K562 (cell line): ENCODE results near the gene HES3. TPM values are rescaled to one million over a fixed set of nuclear protein-coding genes. Genes with fewer than 3 reads are reported as not detected.

Experiments
- ATAC-seq: fragments of 200-7000 bp; cut with Tn5 transposase; 3 replicates; pipeline ENCODE4 v1.9.1; 2020; ENCODE audit warnings: moderate library complexity
- BruUV-seq: library from RNA; stranded (reverse); fragments of 400-500 nt; replicated peaks from 2 replicates; lab custom pipeline; 2021; lab: Mats Ljungman, UMichigan
- CTCF ChIA-PET: fragments of 300-600 bp; formaldehyde crosslinking; extraction: SDS; loops from one replicate; lab custom pipeline; 2021; ENCODE audit warnings: low intra/inter-chr PET ratio; lab: Yijun Ruan, JAX
- POLR2A ChIA-PET: fragments of 300-600, 350-650 bp; sonication (Branson Sonifier 250); formaldehyde crosslinking; extraction: SDS; loops from one replicate; lab custom pipeline; 2021; ENCODE audit warnings: antibody characterized with exemption, inconsistent platforms; lab: Yijun Ruan, JAX
- DNase-seq, 4 experiments: peaks; one replicate each; pipeline versions ENCODE4 v3.0.0 to v3.0.0-alpha.2; 2011 to 2018; ENCODE audit warnings: low spot score in 3 of 4, mixed read lengths in 3 of 4; ENCODE audit errors: extremely low read depth in 1 of 4
- FAIRE-seq: peaks from 2 replicates; lab custom pipeline; 2011; peaks lifted over from hg19 to GRCh38; lab: Jason Lieb, UNC
- H2AFZ ChIP-seq: 2 replicates; pipeline ENCODE4 v1.6.0; 2011; ENCODE audit warnings: low read depth, low read length, control low read depth, inconsistent platforms
- H3K27ac ChIP-seq: fragments of 200-600 bp; 3 replicates; pipeline ENCODE4 v1.8.0; 2011; ENCODE audit warnings: low read depth, mild to moderate bottlenecking, control low read depth, inconsistent platforms, low read length, moderate library complexity, mixed read lengths; ENCODE audit errors: extremely low read depth
- H3K27me3 ChIP-seq, 2 experiments: fragments of 300-600 bp in 1 of 2; 2 replicates in 1 of 2; 3 replicates in 1 of 2; pipeline versions ENCODE4 v1.6.0 to v1.8.0; 2011; ENCODE audit warnings: inconsistent platforms in 2 of 2, low read length in 2 of 2, mild to moderate bottlenecking in 1 of 2, mixed read lengths in 1 of 2, moderate library complexity in 1 of 2; ENCODE audit not compliant: control insufficient read depth in 2 of 2, insufficient read depth in 2 of 2
- H3K36me3 ChIP-seq: fragments of 300-600 bp; 3 replicates; pipeline ENCODE4 v1.8.0; 2011; ENCODE audit warnings: mild to moderate bottlenecking, low read length, inconsistent platforms; ENCODE audit not compliant: control insufficient read depth, insufficient read depth
- H3K4me1 ChIP-seq, 2 experiments: fragments of 200-600 bp in 1 of 2; replicated peaks in 1 of 2; 2 replicates in 1 of 2; 3 replicates in 1 of 2; pipeline versions ENCODE4 v1.5.1 to v1.8.0; 2011; ENCODE audit warnings: inconsistent platforms in 2 of 2, low read length in 2 of 2, mild to moderate bottlenecking in 1 of 2, mixed read lengths in 1 of 2, moderate library complexity in 1 of 2; ENCODE audit not compliant: control insufficient read depth in 2 of 2, insufficient read depth in 2 of 2
- H3K4me2 ChIP-seq: 2 replicates; pipeline ENCODE4 v1.6.1; 2011; ENCODE audit warnings: low read length, control low read depth, inconsistent platforms, mixed read lengths; ENCODE audit not compliant: insufficient read depth
- H3K4me3 ChIP-seq: fragments of 200-600 bp; sonication (generic), shearing (Covaris generic); 2 replicates; pipeline ENCODE4 v1.5.1; 2016; ENCODE audit warnings: control low read depth, inconsistent platforms
- H3K79me2 ChIP-seq: fragments of 200-600 bp; 3 replicates; pipeline ENCODE4 v1.8.0; 2011; ENCODE audit warnings: low read length, inconsistent platforms; ENCODE audit not compliant: control insufficient read depth, insufficient read depth
- H3K9ac ChIP-seq, 2 experiments: 2 replicates each; pipeline versions ENCODE4 v1.6.0 to v1.6.1; 2011; ENCODE audit warnings: low read depth in 2 of 2, low read length in 2 of 2, control low read depth in 1 of 2, inconsistent platforms in 1 of 2, mild to moderate bottlenecking in 1 of 2, mixed read lengths in 1 of 2; ENCODE audit not compliant: insufficient read depth in 1 of 2
- H3K9me1 ChIP-seq: one replicate; pipeline ENCODE4 v1.6.0; 2011; ENCODE audit warnings: inconsistent platforms, mild to moderate bottlenecking, low read length, moderate library complexity; ENCODE audit not compliant: control insufficient read depth, insufficient read depth
- H3K9me3 ChIP-seq: replicated peaks from 2 replicates; pipeline ENCODE4 v1.5.1; 2011; ENCODE audit warnings: low read depth, low read length, inconsistent platforms; ENCODE audit not compliant: control insufficient read depth, insufficient read depth
- H4K20me1 ChIP-seq: replicated peaks from 2 replicates; pipeline ENCODE4 v1.6.1; 2011; ENCODE audit warnings: low read length, inconsistent platforms, mixed read lengths; ENCODE audit not compliant: control insufficient read depth, insufficient read depth
- RHOXF2B ChIP-seq: fragments of 250-450 bp; sonication (Bioruptor Pico); conservative IDR thresholded peaks from 2 replicates; pipeline ENCODE4 v1.5.1; 2021
- WGBS: fragments of 100-300 bp; shearing (Covaris generic); methylation state at CpG from one replicate; pipeline ENCODE4 v1.1.6; 2016; ENCODE audit warnings: low coverage, mixed read lengths; ENCODE audit not compliant: insufficient coverage; ENCODE audit errors: missing lambda C conversion rate; 5-methylcytosine and 5-hydroxymethylcytosine counted together
- in situ Hi-C: fragments of 300-500 bp; cut with MboI; formaldehyde crosslinking; loops from 4 replicates; pipeline ENCODE4 v1.15.0; 2018; ENCODE audit warnings: inconsistent platforms, mixed read lengths
- intact Hi-C: fragments of 100-400 bp; cut with micrococcal nuclease; formaldehyde crosslinking; loops from 2 replicates; pipeline ENCODE4 v1.14.2; 2022
- polyA plus RNA-seq, 8 experiments: library from polyadenylated mRNA; depleted of rRNA in 4 of 8; stranded (reverse) in 5 of 8; unstranded in 3 of 8; fragments of >200 nt; fragmentation: Nextera tagmentation in 2 of 8; fragmentation: Illumina TruSeq in 1 of 8; extraction: Ambion mirVana in 2 of 8; extraction: Trizol in 1 of 8; gene quantifications; 2 replicates each; pipeline versions ENCODE4 v1.2.1 to v1.2.3, GENCODE V29; 2011 to 2014; ENCODE audit warnings: inconsistent platforms in 1 of 8, missing spikeins in 1 of 8
- total RNA-seq, 7 experiments: library from RNA; depleted of rRNA in 6 of 7; stranded (reverse); fragments of >200 nt in 6 of 7; fragmentation: Illumina TruSeq in 2 of 7; extraction: Trizol in 2 of 7; gene quantifications; 2 replicates each; pipeline versions ENCODE4 v1.2.1 to v1.2.3, GENCODE V29; 2011 to 2021; ENCODE audit warnings: low replicate concordance in 1 of 7
- TF ChIP-seq, protein P1 (sequence below), 3 experiments: IDR thresholded peaks in 2 of 3; conservative IDR thresholded peaks in 1 of 3; 2 replicates each; pipeline ENCODE4 v1.5.1; 2011 to 2012; ENCODE audit warnings: low read length in 3 of 3, mild to moderate bottlenecking in 3 of 3, control low read depth in 2 of 3, improper control_type of control experiment in 1 of 3, inconsistent platforms in 1 of 3, low read depth in 1 of 3, mixed read lengths in 1 of 3, moderate library complexity in 1 of 3; ENCODE audit not compliant: insufficient read depth in 2 of 3

The HES3 gene
- total and polyA plus RNA-seq, 9 of the 15 experiments (the other 6 are each of a cell fraction or from before 2014, with no cell fraction given), result not detected

- peak overlapping the region in 1 of 2 experiments; percentile 65; a peak in 2 of 4 replicates for H3K9ac ChIP-seq
- CTCF ChIA-PET, result interaction anchor here (0.6 kb wide), 1 partner anchor 28 kb away, joined by 4 read pairs; no protein-coding TSS in a partner anchor
- peaks cover 5 to 82% of the 10 kb centered on the region in 2 experiments; a peak in 4 of 5 replicates for H3K4me1 ChIP-seq
These were observed 28.9 kb downstream of the HES3 start for GRCh38 chr1:6272868-6273267.

More at GRCh38 chr1:6272868-6273267, 28.9 kb downstream of the HES3 start:
- no peak overlapping the region for H3K27ac ChIP-seq
- BruUV-seq, result no TSS peak
- 61% methylated on average over 6 of the region's 6 CpGs for WGBS
- H2AFZ ChIP-seq, result no peak overlapping the region
- FAIRE-seq (no peak), ATAC-seq (no peak), DNase-seq (no peak)
- peaks cover 9% of the 10 kb centered on the region; the same call in 1 of the 2 replicates for H4K20me1 ChIP-seq
- H3K79me2 ChIP-seq, result no peaks in the 10 kb centered on the region
- no peaks in the 10 kb centered on the region for H3K36me3 ChIP-seq
- in situ Hi-C loops, result loop anchor here (25.0 kb wide), 1 partner anchor 939 kb away; no protein-coding TSS in a partner anchor
- no peaks in the 10 kb centered on the region for H3K27me3 ChIP-seq
- H3K9me3 ChIP-seq, result no peaks in the 10 kb centered on the region
- POLR2A ChIA-PET, result interaction anchor here (0.5 kb wide), 1 partner anchor 1212 kb away, joined by 4 read pairs; no protein-coding TSS in a partner anchor
- no peak for TF ChIP-seq RHOXF2B
- TF ChIP-seq, protein P1, sequence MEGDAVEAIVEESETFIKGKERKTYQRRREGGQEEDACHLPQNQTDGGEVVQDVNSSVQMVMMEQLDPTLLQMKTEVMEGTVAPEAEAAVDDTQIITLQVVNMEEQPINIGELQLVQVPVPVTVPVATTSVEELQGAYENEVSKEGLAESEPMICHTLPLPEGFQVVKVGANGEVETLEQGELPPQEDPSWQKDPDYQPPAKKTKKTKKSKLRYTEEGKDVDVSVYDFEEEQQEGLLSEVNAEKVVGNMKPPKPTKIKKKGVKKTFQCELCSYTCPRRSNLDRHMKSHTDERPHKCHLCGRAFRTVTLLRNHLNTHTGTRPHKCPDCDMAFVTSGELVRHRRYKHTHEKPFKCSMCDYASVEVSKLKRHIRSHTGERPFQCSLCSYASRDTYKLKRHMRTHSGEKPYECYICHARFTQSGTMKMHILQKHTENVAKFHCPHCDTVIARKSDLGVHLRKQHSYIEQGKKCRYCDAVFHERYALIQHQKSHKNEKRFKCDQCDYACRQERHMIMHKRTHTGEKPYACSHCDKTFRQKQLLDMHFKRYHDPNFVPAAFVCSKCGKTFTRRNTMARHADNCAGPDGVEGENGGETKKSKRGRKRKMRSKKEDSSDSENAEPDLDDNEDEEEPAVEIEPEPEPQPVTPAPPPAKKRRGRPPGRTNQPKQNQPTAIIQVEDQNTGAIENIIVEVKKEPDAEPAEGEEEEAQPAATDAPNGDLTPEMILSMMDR (IDR thresholded peaks at IDR 0.05 in 2 of 3, conservative IDR thresholded peaks at IDR 0.05 in 1 of 3; ENCODE audit: insufficient read depth in 2 of 3, low read depth in 1 of 3, low read length in 3 of 3), result 0 out of 6 replicates have a peak, but pooled peaks of 2 of the 3 experiments have one; percentile 24 to 25
- intact Hi-C loops, result no loop called here
- H3K9me1 ChIP-seq, result no peaks in the 10 kb centered on the region
- no peak overlapping the region for H3K4me3 ChIP-seq
- no peak overlapping the region for H3K4me2 ChIP-seq
